Endothelial cell of umbilical vein (primary cell): ENCODE results near the gene NAA10. TPM values are rescaled to one million over a fixed set of nuclear protein-coding genes. Genes with fewer than 3 reads are reported as not detected.

ENCODE experiments used
- BruUV-seq: library from RNA; stranded (reverse); fragments of 400-500 nt; replicated peaks from 2 replicates; lab custom pipeline; 2021; lab: Mats Ljungman, UMichigan
- CTCF ChIA-PET: fragments of 300-600, 350-600 bp; sonication (Branson Sonifier 250); formaldehyde crosslinking; loops from one replicate; lab custom pipeline; 2021; ENCODE audit warnings: antibody characterized with exemption, inconsistent platforms; lab: Charles Lee
- POLR2A ChIA-PET: fragments of 300-600, 350-600 bp; sonication (Branson Sonifier 250); formaldehyde crosslinking; loops from one replicate; lab custom pipeline; 2021; ENCODE audit warnings: antibody characterized with exemption, inconsistent platforms; lab: Charles Lee
- DNase-seq: peaks from one replicate; pipeline ENCODE4 v3.0.0-alpha.2; 2011; ENCODE audit warnings: low read depth, low spot score
- FAIRE-seq: peaks from 2 replicates; lab custom pipeline; 2011; peaks lifted over from hg19 to GRCh38; lab: Jason Lieb, UNC
- H2AFZ ChIP-seq: 2 replicates; pipeline ENCODE4 v1.6.0; 2012; ENCODE audit warnings: low read depth, low read length, control low read depth, inconsistent platforms
- H3K27ac ChIP-seq: 2 replicates; pipeline ENCODE4 v1.5.1; 2011; ENCODE audit warnings: low read depth, mild to moderate bottlenecking, control low read depth, low read length, moderate library complexity; ENCODE audit not compliant: insufficient read depth
- H3K27me3 ChIP-seq, 2 experiments: 2 replicates each; pipeline versions ENCODE4 v1.6.0 to v1.6.1; 2011; ENCODE audit warnings: low read length in 2 of 2, mixed read lengths in 1 of 2; ENCODE audit not compliant: control insufficient read depth in 2 of 2, insufficient read depth in 2 of 2
- H3K36me3 ChIP-seq, 2 experiments: 2 replicates in 1 of 2; 3 replicates in 1 of 2; pipeline ENCODE4 v1.5.1; 2011; ENCODE audit warnings: low read length in 2 of 2, mild to moderate bottlenecking in 1 of 2, moderate library complexity in 1 of 2; ENCODE audit not compliant: control insufficient read depth in 2 of 2, insufficient read depth in 2 of 2; ENCODE audit errors: extremely low read depth in 1 of 2
- H3K4me1 ChIP-seq: 3 replicates; pipeline ENCODE4 v1.5.1; 2011; ENCODE audit warnings: mild to moderate bottlenecking, low read length; ENCODE audit not compliant: control insufficient read depth, insufficient read depth; ENCODE audit errors: extremely low read depth
- H3K4me2 ChIP-seq: 2 replicates; pipeline ENCODE4 v1.6.1; 2011; ENCODE audit warnings: low read length, control low read depth, mixed read lengths; ENCODE audit not compliant: insufficient read depth
- H3K4me3 ChIP-seq, 3 experiments: fragments of 200-600 bp in 1 of 3; sonication (generic), shearing (Covaris generic) in 1 of 3; replicated peaks in 1 of 3; 2 replicates each; pipeline ENCODE4 v1.5.1; 2011 to 2016; ENCODE audit warnings: control low read depth in 3 of 3, low read length in 3 of 3, mild to moderate bottlenecking in 2 of 3, inconsistent platforms in 1 of 3, low read depth in 1 of 3, moderate library complexity in 1 of 3; ENCODE audit not compliant: insufficient read depth in 1 of 3
- H3K79me2 ChIP-seq: 2 replicates; pipeline ENCODE4 v1.6.0; 2012; ENCODE audit warnings: low read length, inconsistent platforms; ENCODE audit not compliant: control insufficient read depth, insufficient read depth
- H3K9ac ChIP-seq: replicated peaks from 2 replicates; pipeline ENCODE3; 2011; ENCODE audit warnings: low read length, control low read depth; ENCODE audit not compliant: insufficient read depth; ENCODE audit errors: extremely low read depth
- H3K9me1 ChIP-seq: replicated peaks from 3 replicates; pipeline ENCODE4 v1.6.0; 2011; ENCODE audit warnings: mild to moderate bottlenecking, low read length; ENCODE audit not compliant: control insufficient read depth, insufficient read depth; ENCODE audit errors: extremely low read depth
- H3K9me3 ChIP-seq: replicated peaks from 2 replicates; pipeline ENCODE4 v1.5.1; 2012; ENCODE audit warnings: low read length, inconsistent platforms; ENCODE audit not compliant: control insufficient read depth, insufficient read depth
- H4K20me1 ChIP-seq: replicated peaks from 2 replicates; pipeline ENCODE3; 2011; ENCODE audit warnings: mild to moderate bottlenecking, low read length; ENCODE audit not compliant: control insufficient read depth, insufficient read depth; ENCODE audit errors: extremely low read depth
- FOS ChIP-seq: IDR thresholded peaks from 2 replicates; pipeline ENCODE4 v1.6.1; 2011; ENCODE audit warnings: mild to moderate bottlenecking, low read length, moderate library complexity, borderline replicate concordance; ENCODE audit not compliant: insufficient read depth
- JUN ChIP-seq: IDR thresholded peaks from 2 replicates; pipeline ENCODE4 v1.6.1; 2011; ENCODE audit warnings: borderline replicate concordance, low read depth; ENCODE audit not compliant: insufficient read length, insufficient read depth
- dilution Hi-C: fragments of 300-500 bp; cut with MboI; formaldehyde crosslinking; loops from one replicate; pipeline ENCODE4 v1.15.0; 2019; ENCODE audit warnings: low sequenced_read_pairs; ENCODE audit not compliant: extremely low pct_ligation_motif_present
- intact Hi-C: fragments of 100-400 bp; cut with micrococcal nuclease; formaldehyde crosslinking; loops from one replicate; pipeline ENCODE4 v1.10.0; 2022
- polyA plus RNA-seq, 4 experiments: library from polyadenylated mRNA; depleted of rRNA in 3 of 4; stranded (reverse) in 3 of 4; unstranded in 1 of 4; fragments of >200 nt; gene quantifications; 2 replicates each; pipeline versions ENCODE4 v1.2.1 to v1.2.3, GENCODE V29; 2011 to 2012; ENCODE audit warnings: missing spikeins in 1 of 4
- total RNA-seq: library from RNA; stranded (reverse); gene quantifications from 2 replicates; pipeline ENCODE4 v1.2.3, GENCODE V29; 2021
- TF ChIP-seq, protein P1 (sequence below), 2 donors: IDR thresholded peaks; 1 replicate in 1 of 2; 2 replicates in 1 of 2; pipeline ENCODE4 v1.5.1; 2011; ENCODE audit warnings: low read length in 2 of 2, mild to moderate bottlenecking in 2 of 2, moderate library complexity in 2 of 2, control low read depth in 1 of 2, inconsistent platforms in 1 of 2, low read depth in 1 of 2; ENCODE audit not compliant: insufficient read depth in 1 of 2; ENCODE audit errors: extremely low read depth in 1 of 2

Gene NAA10
- total and polyA plus RNA-seq, 2 donors (not counting 3 experiments of a cell fraction or from before 2014, with no cell fraction given), result 141 to 144 TPM

DNA sequence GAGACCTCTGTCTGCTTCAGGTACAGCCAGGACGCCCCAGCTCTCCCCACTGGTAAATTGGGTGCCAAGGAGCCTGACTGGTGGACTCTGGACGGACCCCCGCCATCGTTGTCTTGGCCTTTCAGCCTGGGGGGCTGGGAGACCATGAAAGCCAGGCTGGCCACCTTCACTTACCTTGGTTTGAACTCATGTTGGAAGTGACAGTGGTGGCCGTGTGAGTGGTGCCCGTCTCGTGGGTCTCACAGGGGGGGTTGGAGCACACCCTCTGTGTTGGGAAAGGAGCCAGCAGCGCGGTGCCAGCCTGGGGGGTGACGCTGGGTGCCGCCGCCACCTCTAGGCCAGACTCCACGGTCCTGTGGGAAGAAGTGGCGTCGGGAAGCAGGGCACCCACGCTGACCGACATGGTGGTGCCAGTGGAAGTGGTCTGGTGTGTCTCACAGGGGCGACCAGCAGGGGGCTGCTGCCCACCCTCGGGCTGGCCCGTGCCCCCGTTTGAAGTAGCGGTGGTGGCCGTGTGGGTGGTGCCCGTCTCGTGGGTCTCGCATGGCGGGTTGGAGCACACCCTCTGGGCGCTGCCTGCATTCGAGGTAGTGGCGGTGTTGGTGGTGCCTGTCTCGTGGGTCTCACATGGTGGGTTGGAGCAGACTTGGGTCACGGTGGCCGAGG lies 19.2 kb upstream of the NAA10 start:
- ChIA-PET CTCF (no interaction called here), POLR2A (no interaction called here)
- Histone ChIP-seq H2AFZ (no peak overlapping the region), H3K4me3 (no peak overlapping the region), H3K9me1 (no peaks in the 10 kb centered on the region), H3K27me3 (no peaks in the 10 kb centered on the region), H3K4me2 (no peak overlapping the region), H3K4me1 (peaks cover 15% of the 10 kb centered on the region), H3K36me3 (peaks cover 21 to 64% of the 10 kb centered on the region in 2 experiments), H3K9ac (no peak overlapping the region), H3K79me2 (peaks cover 9% of the 10 kb centered on the region), H3K27ac (no peak overlapping the region), H3K9me3 (no peaks in the 10 kb centered on the region), H4K20me1 (no peaks in the 10 kb centered on the region)
- no peak for DNase-seq
- intact Hi-C loops (loop anchor here (1.0 to 2.0 kb wide), 2 partner anchors 15 to 190 kb away; partner anchors contain the start of gene PLXNB3), dilution Hi-C loops (no loop called here)
- no peak for FAIRE-seq
- no peak for TF ChIP-seq JUN
- TF ChIP-seq, protein P1, sequence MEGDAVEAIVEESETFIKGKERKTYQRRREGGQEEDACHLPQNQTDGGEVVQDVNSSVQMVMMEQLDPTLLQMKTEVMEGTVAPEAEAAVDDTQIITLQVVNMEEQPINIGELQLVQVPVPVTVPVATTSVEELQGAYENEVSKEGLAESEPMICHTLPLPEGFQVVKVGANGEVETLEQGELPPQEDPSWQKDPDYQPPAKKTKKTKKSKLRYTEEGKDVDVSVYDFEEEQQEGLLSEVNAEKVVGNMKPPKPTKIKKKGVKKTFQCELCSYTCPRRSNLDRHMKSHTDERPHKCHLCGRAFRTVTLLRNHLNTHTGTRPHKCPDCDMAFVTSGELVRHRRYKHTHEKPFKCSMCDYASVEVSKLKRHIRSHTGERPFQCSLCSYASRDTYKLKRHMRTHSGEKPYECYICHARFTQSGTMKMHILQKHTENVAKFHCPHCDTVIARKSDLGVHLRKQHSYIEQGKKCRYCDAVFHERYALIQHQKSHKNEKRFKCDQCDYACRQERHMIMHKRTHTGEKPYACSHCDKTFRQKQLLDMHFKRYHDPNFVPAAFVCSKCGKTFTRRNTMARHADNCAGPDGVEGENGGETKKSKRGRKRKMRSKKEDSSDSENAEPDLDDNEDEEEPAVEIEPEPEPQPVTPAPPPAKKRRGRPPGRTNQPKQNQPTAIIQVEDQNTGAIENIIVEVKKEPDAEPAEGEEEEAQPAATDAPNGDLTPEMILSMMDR (IDR thresholded peaks at IDR 0.05; ENCODE audit: extremely low read depth in 1 of 2, insufficient read depth in 1 of 2, low read depth in 1 of 2, low read length in 2 of 2), result peak; percentile 5 to 20
- BruUV-seq, result no TSS peak

DNA sequence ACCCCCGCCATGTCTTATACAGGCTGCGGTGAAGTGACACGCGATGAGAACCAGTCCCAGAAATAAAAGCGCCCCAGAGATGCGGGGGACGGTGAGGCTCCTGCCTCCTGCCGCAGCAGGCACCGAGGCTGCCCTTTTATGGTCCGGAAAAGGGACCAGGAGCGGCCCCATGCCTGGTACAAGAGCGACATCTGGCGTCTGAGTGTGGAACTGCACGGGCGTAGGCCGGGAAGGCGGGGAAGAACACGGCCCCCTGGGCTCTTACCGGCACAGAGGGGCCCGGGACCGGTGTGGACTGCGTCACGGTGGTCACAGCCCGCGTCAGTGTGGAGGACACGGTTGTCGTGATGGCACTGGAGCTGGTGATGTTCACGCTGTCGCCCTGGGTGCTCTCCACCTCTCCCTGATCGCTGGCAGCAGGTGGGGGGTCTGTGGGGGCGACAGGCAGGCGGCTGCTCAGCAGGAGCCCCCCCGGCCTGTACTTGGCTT lies 18.5 kb upstream of the NAA10 start:
- peaks cover 21 to 58% of the 10 kb centered on the region in 2 experiments for H3K36me3 ChIP-seq
- H3K27me3 ChIP-seq, result no peaks in the 10 kb centered on the region
- no peak overlapping the region for H3K4me3 ChIP-seq
- DNase-seq (peak; percentile 42), FAIRE-seq (peak; percentile 84)
- no peaks in the 10 kb centered on the region for H4K20me1 ChIP-seq
- dilution Hi-C loops, result no loop called here
- H3K9ac ChIP-seq, result no peak overlapping the region
- BruUV-seq, result no TSS peak
- H2AFZ ChIP-seq, result no peak overlapping the region
- H3K79me2 ChIP-seq, result peaks cover 9% of the 10 kb centered on the region
- peaks cover 21% of the 10 kb centered on the region for H3K4me1 ChIP-seq
- intact Hi-C loops, result loop anchor here (1.0 to 2.0 kb wide), 2 partner anchors 15 to 189 kb away; partner anchors contain the start of gene PLXNB3
- no peak overlapping the region for H3K27ac ChIP-seq
- H3K9me3 ChIP-seq, result no peaks in the 10 kb centered on the region
- H3K9me1 ChIP-seq, result no peaks in the 10 kb centered on the region
- TF ChIP-seq, protein P1 (IDR thresholded peaks at IDR 0.05; ENCODE audit: extremely low read depth in 1 of 2, insufficient read depth in 1 of 2, low read depth in 1 of 2, low read length in 2 of 2), result peak; percentile 79 to 84
- TF ChIP-seq FOS, result no peak
- ChIA-PET CTCF (no interaction called here), POLR2A (no interaction called here)
- H3K4me2 ChIP-seq, result no peak overlapping the region
